ENCODE results near the gene FRK.

The FRK gene

DNA sequence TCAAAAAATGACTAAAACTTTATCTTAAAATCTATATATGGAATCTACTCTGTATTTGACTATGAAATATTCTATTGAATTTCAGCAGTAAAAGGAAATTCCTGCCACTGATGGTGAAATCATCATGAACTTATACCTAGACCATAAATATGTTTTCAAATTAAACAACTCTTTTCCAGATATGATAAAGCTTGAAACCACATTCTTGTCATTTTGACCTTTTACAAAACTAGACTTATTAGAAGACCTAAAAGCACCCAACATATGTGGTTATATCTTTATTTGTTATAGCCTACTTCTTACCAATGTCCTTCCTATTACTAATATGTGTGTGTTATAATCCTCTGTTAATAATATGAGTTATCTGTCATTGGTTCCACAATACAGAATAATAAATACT lies 35.3 kb downstream of the FRK start:
- no peak for DNase-seq (ENCODE audit: extremely low read depth, low read depth)
- TF ChIP-seq CTCF (IDR thresholded peaks at IDR 0.05; ENCODE audit: low read depth, low read length), result no peak

- no peak for TF ChIP-seq CTCF (IDR thresholded peaks at IDR 0.05; ENCODE audit: low read depth, low read length)
- no peak for DNase-seq (ENCODE audit: extremely low read depth, low read depth)
These were observed 37.7 kb downstream of the FRK start for GRCh38 chr6:116022841-116023445.

- no peak for TF ChIP-seq CTCF (IDR thresholded peaks at IDR 0.05; ENCODE audit: low read depth, low read length)
- DNase-seq (ENCODE audit: extremely low read depth, low read depth), result no peak
These were observed 40.0 kb downstream of the FRK start for GRCh38 chr6:116020738-116021137.

- no peak for TF ChIP-seq CTCF (IDR thresholded peaks at IDR 0.05; ENCODE audit: low read depth, low read length)
- no peak for DNase-seq (ENCODE audit: extremely low read depth, low read depth)
These were observed 41.3 kb downstream of the FRK start for GRCh38 chr6:116019428-116019827.

GRCh38 chr6:116018976-116019375 lies 41.7 kb downstream of the FRK start:
- no peak for TF ChIP-seq CTCF (IDR thresholded peaks at IDR 0.05; ENCODE audit: low read depth, low read length)
- no peak for DNase-seq (ENCODE audit: extremely low read depth, low read depth)

DNA sequence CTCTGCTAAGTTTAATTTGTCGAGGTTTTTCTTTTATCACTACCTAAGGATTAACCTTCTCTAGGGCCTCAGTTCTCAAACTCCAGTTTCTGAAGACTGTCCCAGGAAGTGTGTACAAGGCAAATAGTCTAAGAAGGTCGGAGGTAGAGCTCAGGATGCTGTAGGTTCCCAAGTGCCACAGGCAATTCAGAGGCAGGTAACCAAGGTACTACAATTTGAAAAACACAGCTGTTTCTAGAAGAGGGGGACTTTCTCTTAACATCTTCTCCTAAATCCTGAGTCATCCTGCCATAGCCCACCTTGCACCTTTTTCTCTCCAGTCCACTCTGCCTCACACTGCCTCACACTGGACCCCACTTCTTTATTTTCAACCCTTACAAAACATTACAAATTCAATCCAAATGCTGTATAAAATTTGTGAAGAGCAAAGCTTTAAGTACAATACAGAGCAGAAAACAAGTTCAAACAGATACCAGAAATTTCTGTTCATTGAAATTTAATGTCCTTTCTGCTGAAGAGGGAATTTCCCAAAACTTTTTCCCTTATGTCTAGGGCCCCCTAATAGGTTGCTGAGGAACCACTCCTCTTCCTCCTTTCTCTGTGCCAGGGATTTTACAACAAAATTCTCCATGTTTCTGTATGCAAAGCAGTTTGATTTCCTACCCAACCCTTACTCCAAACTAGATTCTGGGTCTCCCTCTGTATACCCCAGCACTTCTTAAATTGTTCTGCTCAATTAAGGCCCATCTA lies 43.0 kb downstream of the FRK start:
- DNase-seq (ENCODE audit: extremely low read depth, low read depth), result no peak
- no peak for TF ChIP-seq CTCF (IDR thresholded peaks at IDR 0.05; ENCODE audit: low read depth, low read length)

- DNase-seq (ENCODE audit: extremely low read depth, low read depth), result no peak
- TF ChIP-seq CTCF (IDR thresholded peaks at IDR 0.05; ENCODE audit: low read depth, low read length), result no peak
These were observed 43.7 kb downstream of the FRK start for GRCh38 chr6:116016846-116017545.
